Left ventricle myocardium inferior (tissue), 1 donor: ENCODE measurements around the gene TDP2. TPM values are rescaled to one million over a fixed set of nuclear protein-coding genes. Genes with fewer than 3 reads are reported as not detected.

Experiments
- DNase-seq: peaks from one replicate; pipeline ENCODE4 v3.0.0-alpha.2; 2020
- H3K27ac ChIP-seq: fragments of 200-600 bp; replicated peaks from 2 replicates; pipeline ENCODE4 v1.8.0; 2021
- H3K27me3 ChIP-seq: fragments of 200-600 bp; 2 replicates; pipeline ENCODE4 v1.8.0; 2021; ENCODE audit warnings: low read depth
- H3K36me3 ChIP-seq: fragments of 200-600 bp; 2 replicates; pipeline ENCODE4 v1.8.0; 2021
- H3K4me1 ChIP-seq: fragments of 200-600 bp; 2 replicates; pipeline ENCODE4 v1.8.0; 2021
- H3K4me3 ChIP-seq: fragments of 200-600 bp; 2 replicates; pipeline ENCODE4 v1.8.0; 2021; ENCODE audit warnings: mild to moderate bottlenecking, moderate library complexity
- H3K9me3 ChIP-seq: fragments of 200-600 bp; replicated peaks from 2 replicates; pipeline ENCODE4 v1.8.0; 2021
- CTCF ChIP-seq: fragments of 200-600 bp; IDR thresholded peaks from 2 replicates; pipeline ENCODE4 v1.8.0; 2021; ENCODE audit warnings: antibody characterized with exemption, mild to moderate bottlenecking, borderline replicate concordance
- intact Hi-C: fragments of 100-400 bp; cut with micrococcal nuclease; formaldehyde crosslinking; loops from one replicate; pipeline ENCODE4 v1.11.0; 2022
- total RNA-seq: library from RNA; stranded (reverse); fragmentation: NEBNext Ultra II Directional; extraction: Animal tissue kit (Norgen Biotek cat#: 25700); gene quantifications from one replicate; pipeline ENCODE4 v1.2.1, GENCODE V29; 2021
- donor health status: DM: no; HTN: yes; CAD: no; lungs with severe emphysema.

The TDP2 gene
- total RNA-seq, 1 donor from 2014 or later: 22.1 TPM

GRCh38 chr6:24692848-24693592 lies 26.3 kb upstream of the TDP2 start:
- Histone ChIP-seq H3K36me3 (no peaks in the 10 kb centered on the region), H3K9me3 (no peaks in the 10 kb centered on the region), H3K4me3 (no peak overlapping the region), H3K27ac (no peak overlapping the region), H3K27me3 (no peaks in the 10 kb centered on the region), H3K4me1 (peaks cover 32% of the 10 kb centered on the region)
- DNase-seq: no peak
- intact Hi-C loops: loop anchor here (5.0 kb wide), 1 partner anchor 111 kb away; no protein-coding TSS in a partner anchor
- no peak for TF ChIP-seq CTCF

GRCh38 chr6:24692415-24692814 lies 25.7 kb upstream of the TDP2 start:
- no peak for DNase-seq
- Histone ChIP-seq H3K4me1 (peaks cover 32% of the 10 kb centered on the region), H3K27ac (no peak overlapping the region), H3K4me3 (no peak overlapping the region), H3K36me3 (peaks cover 3% of the 10 kb centered on the region), H3K27me3 (no peaks in the 10 kb centered on the region), H3K9me3 (no peaks in the 10 kb centered on the region)
- TF ChIP-seq CTCF: no peak
- intact Hi-C loops: loop anchor here (5.0 kb wide), 1 partner anchor 110 kb away; no protein-coding TSS in a partner anchor

- no peaks in the 10 kb centered on the region for H3K27me3 ChIP-seq
- H3K9me3 ChIP-seq: no peaks in the 10 kb centered on the region
- intact Hi-C loops: loop anchor here (5.0 kb wide), 1 partner anchor 110 kb away; no protein-coding TSS in a partner anchor
- no peak for DNase-seq
- H3K27ac ChIP-seq: peak overlapping the region; percentile 13
- peaks cover 3% of the 10 kb centered on the region for H3K36me3 ChIP-seq
- peaks cover 32% of the 10 kb centered on the region for H3K4me1 ChIP-seq
- H3K4me3 ChIP-seq: no peak overlapping the region
- TF ChIP-seq CTCF: no peak
Measured at GRCh38 chr6:24692003-24692402, 25.3 kb upstream of the TDP2 start.

- Histone ChIP-seq H3K27ac (peak overlapping the region; percentile 13), H3K36me3 (peaks cover 3% of the 10 kb centered on the region), H3K4me3 (no peak overlapping the region), H3K9me3 (no peaks in the 10 kb centered on the region), H3K27me3 (no peaks in the 10 kb centered on the region), H3K4me1 (peaks cover 32% of the 10 kb centered on the region)
- TF ChIP-seq CTCF: no peak
- no peak for DNase-seq
- intact Hi-C loops: loop anchor here (5.0 kb wide), 1 partner anchor 109 kb away; no protein-coding TSS in a partner anchor
Measured at GRCh38 chr6:24691550-24691949, 24.9 kb upstream of the TDP2 start.

DNA sequence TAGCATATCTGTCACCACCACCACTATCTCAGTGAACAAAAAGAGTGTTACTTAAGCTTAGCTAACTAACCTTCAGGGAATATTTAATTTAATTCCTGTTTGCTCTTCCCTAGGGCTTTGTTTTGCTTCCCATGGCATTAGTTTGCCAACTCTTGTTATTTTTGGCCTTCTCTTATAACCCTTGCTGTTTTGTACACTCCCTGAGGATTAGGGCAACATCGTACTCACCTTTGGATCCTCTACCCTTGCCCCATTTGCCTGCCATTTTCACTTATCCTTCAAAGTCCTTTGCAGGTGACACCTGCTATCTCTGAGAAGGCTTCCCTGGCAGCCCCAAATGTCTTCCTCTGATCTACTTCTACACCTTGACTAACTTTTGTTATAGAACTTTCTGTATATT lies 23.9 kb upstream of the TDP2 start:
- H3K9me3 ChIP-seq: no peaks in the 10 kb centered on the region
- intact Hi-C loops: loop anchor here (5.0 kb wide), 1 partner anchor 108 kb away; no protein-coding TSS in a partner anchor
- H3K4me1 ChIP-seq: peaks cover 32% of the 10 kb centered on the region
- no peaks in the 10 kb centered on the region for H3K27me3 ChIP-seq
- no peak for DNase-seq
- peaks cover 3% of the 10 kb centered on the region for H3K36me3 ChIP-seq
- no peak overlapping the region for H3K4me3 ChIP-seq
- TF ChIP-seq CTCF: no peak
- H3K27ac ChIP-seq: no peak overlapping the region
